DMS114 treated with DMSO at 0.1 percent for 48 hours (cell line): ENCODE data around the gene TEX264.

ENCODE experiments used
- DNase-seq: peaks from one replicate; lab custom pipeline; 2025; ENCODE audit not compliant: unreplicated experiment; lab: John Stamatoyannopoulos, UW

The TEX264 gene

GRCh38 chr3:51748327-51748726, 77.3 kb downstream of the TEX264 start:
- DNase-seq, result no peak

- no peak for DNase-seq
Observed at GRCh38 chr3:51750878-51751277, 79.8 kb downstream of the TEX264 start.

GRCh38 chr3:51751287-51751686, 80.2 kb downstream of the TEX264 start:
- no peak for DNase-seq
